Common myeloid progenitor, CD34-positive (primary cell): Measurements from ENCODE around the gene SEPTIN6.

ENCODE experiments used
- CTCF ChIA-PET: fragments of 350-600 bp; sonication (Branson Sonifier 250); formaldehyde crosslinking; loops from one replicate; lab custom pipeline; 2021; ENCODE audit warnings: antibody characterized with exemption; lab: Charles Lee
- POLR2A ChIA-PET: fragments of 350-600 bp; sonication (Branson Sonifier 250); formaldehyde crosslinking; loops from one replicate; lab custom pipeline; 2021; ENCODE audit warnings: antibody characterized with exemption; lab: Charles Lee
- DNase-seq, 3 donors: peaks; one replicate each; pipeline versions ENCODE4 v3.0.0 to v3.0.0-alpha.2; 2013
- H3K27ac ChIP-seq, 2 experiments: 1 replicate in 1 of 2; 2 replicates in 1 of 2; pipeline ENCODE4 v1.7.0; 2013; ENCODE audit warnings: inconsistent platforms in 2 of 2, low read length in 2 of 2, mild to moderate bottlenecking in 2 of 2, low read depth in 1 of 2, moderate library complexity in 1 of 2; ENCODE audit not compliant: severe bottlenecking in 2 of 2, insufficient read depth in 1 of 2, poor library complexity in 1 of 2
- H3K27me3 ChIP-seq, 5 experiments: replicated peaks in 2 of 5; 1 replicate in 3 of 5; 2 replicates in 2 of 5; pipeline versions ENCODE4 v1.6.1 to v1.7.0; 2013; ENCODE audit warnings: low read length in 4 of 5, mild to moderate bottlenecking in 2 of 5, moderate library complexity in 2 of 5, inconsistent platforms in 1 of 5; ENCODE audit not compliant: insufficient read depth in 5 of 5, control insufficient read depth in 4 of 5
- H3K36me3 ChIP-seq, 4 experiments: 1 replicate in 2 of 4; 2 replicates in 2 of 4; pipeline versions ENCODE4 v1.6.1 to v1.7.0; 2013; ENCODE audit warnings: low read length in 3 of 4, control low read depth in 1 of 4, mild to moderate bottlenecking in 1 of 4; ENCODE audit not compliant: control insufficient read depth in 4 of 4, insufficient read depth in 4 of 4
- H3K4me1 ChIP-seq, 4 experiments: 1 replicate in 3 of 4; 2 replicates in 1 of 4; pipeline versions ENCODE4 v1.6.1 to v1.7.1; 2013; ENCODE audit warnings: low read length in 3 of 4, mild to moderate bottlenecking in 3 of 4, control low read depth in 1 of 4, inconsistent platforms in 1 of 4, moderate library complexity in 1 of 4; ENCODE audit not compliant: control insufficient read depth in 4 of 4, insufficient read depth in 4 of 4; ENCODE audit errors: control extremely low read depth in 1 of 4
- H3K4me3 ChIP-seq, 7 experiments: 1 replicate in 4 of 7; 2 replicates in 3 of 7; pipeline versions ENCODE4 v1.5.1 to v1.7.0; 2013; ENCODE audit warnings: mild to moderate bottlenecking in 7 of 7, low read length in 6 of 7, moderate library complexity in 6 of 7, inconsistent platforms in 2 of 7, low read depth in 2 of 7, control low read depth in 1 of 7; ENCODE audit not compliant: insufficient read depth in 4 of 7, control insufficient read depth in 1 of 7; ENCODE audit errors: extremely low read depth in 1 of 7
- H3K9me3 ChIP-seq, 5 experiments: 1 replicate in 4 of 5; 2 replicates in 1 of 5; pipeline versions ENCODE4 v1.6.1 to v1.7.1; 2013; ENCODE audit warnings: low read length in 4 of 5, mild to moderate bottlenecking in 2 of 5, inconsistent platforms in 1 of 5, low read depth in 1 of 5, moderate library complexity in 1 of 5; ENCODE audit not compliant: control insufficient read depth in 4 of 5, insufficient read depth in 2 of 5; ENCODE audit errors: control extremely low read depth in 1 of 5
- WGBS: methylation state at CpG from one replicate; pipeline ENCODE4 v1.1.5; 2013; ENCODE audit not compliant: insufficient coverage; 5-methylcytosine and 5-hydroxymethylcytosine counted together

SEPTIN6 gene

DNA sequence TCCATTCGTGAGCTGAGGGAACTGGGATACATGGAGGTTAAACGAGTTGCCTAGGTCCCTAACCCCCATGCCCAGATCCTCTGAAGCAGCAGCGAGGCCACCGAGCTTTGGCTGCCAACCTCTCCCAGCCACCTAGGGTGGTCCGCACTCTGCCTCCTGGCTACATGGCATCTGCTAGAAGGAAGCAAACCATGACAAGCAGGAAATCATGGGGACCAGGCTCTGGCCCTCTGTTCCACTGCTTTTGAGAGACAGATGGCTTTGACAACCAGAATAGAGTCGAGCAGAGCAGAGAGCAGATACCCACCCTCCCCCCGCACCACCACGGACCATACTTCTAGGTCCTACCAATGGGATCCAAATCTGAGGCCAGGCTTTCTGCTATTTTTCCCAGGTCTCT, 49.3 kb downstream of the SEPTIN6 start:
- Histone ChIP-seq H3K9me3 (no peaks in the 10 kb centered on the region), H3K27me3 (peaks cover 0 to 4% (median 0%) of the 10 kb centered on the region in 5 experiments), H3K36me3 (peaks cover 15 to 65% (median 44%) of the 10 kb centered on the region in 4 experiments), H3K4me3 (no peak overlapping the region), H3K4me1 (no peaks in the 10 kb centered on the region), H3K27ac (peak overlapping the region in 1 of 2 experiments; percentile 11)
- CTCF ChIA-PET, result no interaction called here
- no peak for DNase-seq
- POLR2A ChIA-PET, result no interaction called here
- 100% methylated on average over 3 of the region's 8 CpGs for WGBS
